GDM1 (cell line): ENCODE data around the gene OPN1MW2.
"Not testable (repeated sequence)": the region's sequence is repeated elsewhere in the genome, so short reads cannot be mapped to it uniquely, and the experiment has no call there.

Experiments
- DNase-seq: peaks from one replicate; lab custom pipeline; 2025; lab: John Stamatoyannopoulos, UW

OPN1MW2 gene

DNA sequence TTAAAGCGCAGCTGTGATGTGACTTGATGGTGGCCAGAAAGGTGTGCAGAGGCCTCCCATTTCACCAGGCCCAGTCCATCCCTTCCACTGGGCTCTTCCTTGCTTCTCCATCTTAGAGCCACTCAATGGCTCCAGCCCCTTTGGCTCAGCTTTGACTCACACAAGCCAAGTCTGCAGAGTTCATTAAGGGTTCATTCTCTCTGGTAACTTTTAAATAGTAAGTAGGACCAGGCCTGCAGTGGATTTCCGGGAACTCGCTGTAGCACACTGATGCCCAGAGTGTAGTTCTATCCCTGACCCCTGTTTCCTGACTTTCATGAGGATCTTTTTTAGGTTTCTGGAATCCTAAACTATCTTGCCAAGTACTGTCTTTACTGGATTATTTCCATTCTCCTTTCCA, 49.7 kb downstream of the OPN1MW2 start:
- DNase-seq = not testable (repeated sequence)
